ENCODE measurements around the gene PRKAR2B.
A peak's percentile ranks its signal among the peaks of the same experiment; 100 is the strongest.

PRKAR2B gene

DNA sequence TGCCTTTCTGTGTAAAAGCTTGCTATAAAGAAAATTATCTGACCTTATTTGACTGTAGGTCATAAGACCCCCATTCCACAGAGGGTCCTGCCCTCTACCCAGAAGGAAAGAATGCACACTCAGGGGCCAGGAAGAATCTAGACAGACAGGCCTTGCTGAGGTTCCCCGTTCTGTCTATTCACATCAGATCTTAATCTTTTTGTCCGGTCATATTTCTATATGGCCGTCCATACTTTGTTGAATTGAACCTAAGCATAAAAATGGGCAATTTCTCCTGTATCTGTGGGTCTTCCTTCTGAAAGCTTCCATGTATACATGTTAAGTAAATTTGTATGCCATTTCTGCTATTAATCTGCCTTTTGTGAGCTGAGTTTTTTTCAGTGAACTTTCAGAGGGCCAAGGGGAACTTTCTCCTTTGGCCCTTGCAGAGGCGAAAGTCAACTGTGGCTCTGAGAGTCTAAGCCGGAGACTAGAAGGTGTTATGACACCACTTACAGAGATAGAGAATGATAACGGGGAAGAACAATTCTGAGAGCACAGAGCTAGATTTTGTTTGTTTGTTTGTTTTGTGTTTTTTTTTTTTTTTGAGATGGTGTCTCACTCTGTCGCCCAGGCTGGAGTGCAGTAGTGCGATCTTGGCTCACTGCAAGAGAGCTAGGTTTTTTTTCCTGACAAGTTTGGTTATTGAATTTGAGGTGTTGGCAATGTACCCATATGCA, 11.6 kb upstream of the PRKAR2B start:
- Histone ChIP-seq H3K18ac (ENCODE audit: low read length) (no peak overlapping the region), H3K27ac (ENCODE audit: low read depth, low read length) (no peak overlapping the region), H3K4me1 (ENCODE audit: control insufficient read depth in 1 of 2, insufficient read depth in 2 of 2, low read length in 2 of 2) (peaks cover 0 to 1% of the 10 kb centered on the region in 2 experiments)

GRCh38 chr7:107034553-107034952, 10.0 kb upstream of the PRKAR2B start:
- peak overlapping the region; percentile 55 for H4K91ac ChIP-seq (ENCODE audit: low read depth, low read length)
- no peaks in the 10 kb centered on the region for H3K9me3 ChIP-seq (ENCODE audit: insufficient read depth, low read depth, low read length)
- no peak overlapping the region for H2BK12ac ChIP-seq (ENCODE audit: low read length)
- H3K4me1 ChIP-seq (ENCODE audit: control insufficient read depth in 1 of 2, insufficient read depth in 2 of 2, low read length in 2 of 2) = peaks cover 0 to 1% of the 10 kb centered on the region in 2 experiments
- H3K9ac ChIP-seq (ENCODE audit: low read length) = no peak overlapping the region
- no peak overlapping the region for H2AFZ ChIP-seq (ENCODE audit: insufficient read depth, low read length, poor library complexity)
- no peaks in the 10 kb centered on the region for H3K27me3 ChIP-seq (ENCODE audit: insufficient read depth, low read length)
- H2BK120ac ChIP-seq (ENCODE audit: insufficient read depth, low read length, poor library complexity) = no peak overlapping the region
- no peaks in the 10 kb centered on the region for H3K36me3 ChIP-seq (ENCODE audit: control insufficient read depth in 1 of 2, insufficient read depth in 2 of 2, low read length in 2 of 2)
- no peak for DNase-seq
- H3K18ac ChIP-seq (ENCODE audit: low read length) = no peak overlapping the region
- WGBS (ENCODE audit: extremely low coverage, insufficient coverage, insufficient read length) = no CpG with 5 or more reads among the region's 1 CpG
- H4K12ac ChIP-seq (ENCODE audit: low read depth, low read length) = no peak overlapping the region
- H3K4me3 ChIP-seq (ENCODE audit: low read depth, low read length) = no peak overlapping the region
- H3K79me1 ChIP-seq (ENCODE audit: low read length) = no peaks in the 10 kb centered on the region
- H3K27ac ChIP-seq (ENCODE audit: low read depth, low read length) = no peak overlapping the region
- no peak overlapping the region for H2BK5ac ChIP-seq (ENCODE audit: low read depth, low read length, poor library complexity)
- H3K4ac ChIP-seq (ENCODE audit: low read depth, low read length) = no peak overlapping the region
- H3K79me2 ChIP-seq (ENCODE audit: control insufficient read depth, insufficient read depth, low read length, poor library complexity) = no peaks in the 10 kb centered on the region
- H4K8ac ChIP-seq (ENCODE audit: low read depth, low read length) = no peak overlapping the region
- H3K14ac ChIP-seq (ENCODE audit: low read length) = no peak overlapping the region
- H2AK5ac ChIP-seq (ENCODE audit: low read length) = no peak overlapping the region
- no peak overlapping the region for H3K4me2 ChIP-seq (ENCODE audit: low read length)
- no peak overlapping the region for H3K23ac ChIP-seq (ENCODE audit: low read length)

More for the DNA sequence above, 11.6 kb upstream of the PRKAR2B start:
- Histone ChIP-seq H4K12ac (ENCODE audit: low read depth, low read length) (no peak overlapping the region), H2AFZ (ENCODE audit: insufficient read depth, low read length, poor library complexity) (no peak overlapping the region), H2BK120ac (ENCODE audit: insufficient read depth, low read length, poor library complexity) (no peak overlapping the region), H3K4me2 (ENCODE audit: low read length) (no peak overlapping the region), H3K9ac (ENCODE audit: low read length) (no peak overlapping the region), H4K91ac (ENCODE audit: low read depth, low read length) (no peak overlapping the region), H3K79me1 (ENCODE audit: low read length) (no peaks in the 10 kb centered on the region), H3K23ac (ENCODE audit: low read length) (no peak overlapping the region), H2BK5ac (ENCODE audit: low read depth, low read length, poor library complexity) (no peak overlapping the region), H3K14ac (ENCODE audit: low read length) (no peak overlapping the region), H2AK5ac (ENCODE audit: low read length) (no peak overlapping the region), H3K4ac (ENCODE audit: low read depth, low read length) (no peak overlapping the region), H3K36me3 (ENCODE audit: control insufficient read depth in 1 of 2, insufficient read depth in 2 of 2, low read length in 2 of 2) (no peaks in the 10 kb centered on the region), H3K4me3 (ENCODE audit: low read depth, low read length) (no peak overlapping the region), H2BK12ac (ENCODE audit: low read length) (no peak overlapping the region), H3K79me2 (ENCODE audit: control insufficient read depth, insufficient read depth, low read length, poor library complexity) (no peaks in the 10 kb centered on the region), H4K8ac (ENCODE audit: low read depth, low read length) (no peak overlapping the region), H3K27me3 (ENCODE audit: insufficient read depth, low read length) (no peaks in the 10 kb centered on the region), H3K9me3 (ENCODE audit: insufficient read depth, low read depth, low read length) (no peaks in the 10 kb centered on the region)
- no peak for DNase-seq
- WGBS (ENCODE audit: extremely low coverage, insufficient coverage, insufficient read length) = no CpG with 5 or more reads among the region's 8 CpGs

DNA sequence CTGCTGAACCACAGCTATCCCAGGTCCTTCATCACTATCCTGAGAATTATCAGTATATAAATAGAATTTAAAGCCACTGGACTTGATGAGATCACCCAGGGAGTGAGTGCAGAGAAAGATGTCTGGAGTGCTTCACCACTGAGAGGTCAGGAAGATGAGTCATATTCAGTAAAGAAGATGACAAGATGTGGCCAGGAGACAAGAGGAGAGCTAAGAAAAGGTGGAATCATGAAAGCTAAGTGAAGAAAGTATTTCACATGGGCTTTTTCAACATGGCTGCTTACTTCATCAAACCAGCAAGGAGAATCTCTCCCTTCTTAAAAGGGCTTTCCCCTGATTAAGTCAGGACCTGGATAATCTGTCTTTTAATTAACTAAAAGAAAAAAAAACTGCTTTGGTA, 9.1 kb upstream of the PRKAR2B start:
- Histone ChIP-seq H3K4me1 (ENCODE audit: control insufficient read depth in 1 of 2, insufficient read depth in 2 of 2, low read length in 2 of 2) (peaks cover 0 to 1% of the 10 kb centered on the region in 2 experiments), H4K91ac (ENCODE audit: low read depth, low read length) (no peak overlapping the region), H2BK120ac (ENCODE audit: insufficient read depth, low read length, poor library complexity) (no peak overlapping the region), H3K4ac (ENCODE audit: low read depth, low read length) (no peak overlapping the region), H3K14ac (ENCODE audit: low read length) (no peak overlapping the region), H4K8ac (ENCODE audit: low read depth, low read length) (no peak overlapping the region), H3K4me2 (ENCODE audit: low read length) (no peak overlapping the region), H2AFZ (ENCODE audit: insufficient read depth, low read length, poor library complexity) (no peak overlapping the region), H3K79me2 (ENCODE audit: control insufficient read depth, insufficient read depth, low read length, poor library complexity) (no peaks in the 10 kb centered on the region), H3K4me3 (ENCODE audit: low read depth, low read length) (no peak overlapping the region), H3K27ac (ENCODE audit: low read depth, low read length) (peak overlapping the region; percentile 3), H4K12ac (ENCODE audit: low read depth, low read length) (no peak overlapping the region), H2AK5ac (ENCODE audit: low read length) (no peak overlapping the region), H2BK12ac (ENCODE audit: low read length) (no peak overlapping the region), H3K9me3 (ENCODE audit: insufficient read depth, low read depth, low read length) (no peaks in the 10 kb centered on the region), H2BK5ac (ENCODE audit: low read depth, low read length, poor library complexity) (no peak overlapping the region), H3K27me3 (ENCODE audit: insufficient read depth, low read length) (no peaks in the 10 kb centered on the region), H3K36me3 (ENCODE audit: control insufficient read depth in 1 of 2, insufficient read depth in 2 of 2, low read length in 2 of 2) (no peaks in the 10 kb centered on the region), H3K23ac (ENCODE audit: low read length) (no peak overlapping the region), H3K79me1 (ENCODE audit: low read length) (no peaks in the 10 kb centered on the region), H3K9ac (ENCODE audit: low read length) (no peak overlapping the region), H3K18ac (ENCODE audit: low read length) (no peak overlapping the region)
- DNase-seq = peak in 1 of 2 donors; percentile 49

GRCh38 chr7:107036535-107036934, 8.0 kb upstream of the PRKAR2B start:
- Histone ChIP-seq H3K79me2 (ENCODE audit: control insufficient read depth, insufficient read depth, low read length, poor library complexity) (no peaks in the 10 kb centered on the region), H3K4ac (ENCODE audit: low read depth, low read length) (no peak overlapping the region), H3K27me3 (ENCODE audit: insufficient read depth, low read length) (no peaks in the 10 kb centered on the region), H3K23ac (ENCODE audit: low read length) (no peak overlapping the region), H3K4me1 (ENCODE audit: control insufficient read depth in 1 of 2, insufficient read depth in 2 of 2, low read length in 2 of 2) (peaks cover 0 to 1% of the 10 kb centered on the region in 2 experiments), H2AK5ac (ENCODE audit: low read length) (no peak overlapping the region), H4K12ac (ENCODE audit: low read depth, low read length) (no peak overlapping the region), H2AFZ (ENCODE audit: insufficient read depth, low read length, poor library complexity) (no peak overlapping the region), H4K8ac (ENCODE audit: low read depth, low read length) (no peak overlapping the region), H3K9ac (ENCODE audit: low read length) (no peak overlapping the region), H4K91ac (ENCODE audit: low read depth, low read length) (no peak overlapping the region), H3K27ac (ENCODE audit: low read depth, low read length) (no peak overlapping the region), H3K9me3 (ENCODE audit: insufficient read depth, low read depth, low read length) (no peaks in the 10 kb centered on the region), H2BK12ac (ENCODE audit: low read length) (no peak overlapping the region), H2BK120ac (ENCODE audit: insufficient read depth, low read length, poor library complexity) (no peak overlapping the region), H3K4me3 (ENCODE audit: low read depth, low read length) (no peak overlapping the region), H2BK5ac (ENCODE audit: low read depth, low read length, poor library complexity) (no peak overlapping the region), H3K14ac (ENCODE audit: low read length) (no peak overlapping the region), H3K36me3 (ENCODE audit: control insufficient read depth in 1 of 2, insufficient read depth in 2 of 2, low read length in 2 of 2) (no peaks in the 10 kb centered on the region), H3K4me2 (ENCODE audit: low read length) (no peak overlapping the region), H3K18ac (ENCODE audit: low read length) (no peak overlapping the region), H3K79me1 (ENCODE audit: low read length) (no peaks in the 10 kb centered on the region)
- no peak for DNase-seq
- WGBS (ENCODE audit: extremely low coverage, insufficient coverage, insufficient read length) = no CpG with 5 or more reads among the region's 4 CpGs
